ENCODE measurements around the gene ABCA13.

DNA sequence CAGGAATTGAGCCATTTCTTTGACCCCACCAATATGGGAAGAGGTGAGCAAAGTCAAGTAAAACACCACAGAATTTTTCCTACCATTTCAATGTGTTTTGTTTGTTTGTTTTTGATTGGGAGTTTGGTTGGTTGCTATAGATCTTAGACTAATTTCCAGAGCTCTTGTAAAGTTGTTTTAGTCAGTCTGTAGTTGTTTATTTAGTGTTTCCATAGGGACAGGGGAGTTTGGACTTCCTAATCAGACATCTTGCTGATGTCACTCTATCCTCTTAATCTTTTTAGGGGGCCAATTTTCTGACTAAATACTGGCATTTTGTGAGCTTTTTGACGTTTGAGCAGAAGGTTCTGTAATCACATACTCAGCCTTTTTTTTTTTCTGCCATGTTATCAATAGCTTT is 266.9 kb downstream of the ABCA13 start:
- TF ChIP-seq, protein P1, sequence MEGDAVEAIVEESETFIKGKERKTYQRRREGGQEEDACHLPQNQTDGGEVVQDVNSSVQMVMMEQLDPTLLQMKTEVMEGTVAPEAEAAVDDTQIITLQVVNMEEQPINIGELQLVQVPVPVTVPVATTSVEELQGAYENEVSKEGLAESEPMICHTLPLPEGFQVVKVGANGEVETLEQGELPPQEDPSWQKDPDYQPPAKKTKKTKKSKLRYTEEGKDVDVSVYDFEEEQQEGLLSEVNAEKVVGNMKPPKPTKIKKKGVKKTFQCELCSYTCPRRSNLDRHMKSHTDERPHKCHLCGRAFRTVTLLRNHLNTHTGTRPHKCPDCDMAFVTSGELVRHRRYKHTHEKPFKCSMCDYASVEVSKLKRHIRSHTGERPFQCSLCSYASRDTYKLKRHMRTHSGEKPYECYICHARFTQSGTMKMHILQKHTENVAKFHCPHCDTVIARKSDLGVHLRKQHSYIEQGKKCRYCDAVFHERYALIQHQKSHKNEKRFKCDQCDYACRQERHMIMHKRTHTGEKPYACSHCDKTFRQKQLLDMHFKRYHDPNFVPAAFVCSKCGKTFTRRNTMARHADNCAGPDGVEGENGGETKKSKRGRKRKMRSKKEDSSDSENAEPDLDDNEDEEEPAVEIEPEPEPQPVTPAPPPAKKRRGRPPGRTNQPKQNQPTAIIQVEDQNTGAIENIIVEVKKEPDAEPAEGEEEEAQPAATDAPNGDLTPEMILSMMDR (IDR thresholded peaks at IDR 0.05), result no peak
- no peak for TF ChIP-seq POLR2A (IDR thresholded peaks at IDR 0.05)
